GM18519 (cell line): ENCODE data around the gene TBC1D5.
"Not testable (repeated sequence)": the region's sequence is repeated elsewhere in the genome, so short reads cannot be mapped to it uniquely, and the experiment has no call there.

ENCODE experiments used
- ATAC-seq: cut with Tn5 transposase; IDR thresholded peaks from one replicate; pipeline ENCODE4 v1.9.1; 2021; ENCODE audit warnings: mild to moderate bottlenecking, moderate library complexity; ENCODE audit not compliant: unreplicated experiment, low FRiP score

The TBC1D5 gene

GRCh38 chr3:17554078-17554477 lies 188.4 kb downstream of the TBC1D5 start:
- ATAC-seq, result no peak

DNA sequence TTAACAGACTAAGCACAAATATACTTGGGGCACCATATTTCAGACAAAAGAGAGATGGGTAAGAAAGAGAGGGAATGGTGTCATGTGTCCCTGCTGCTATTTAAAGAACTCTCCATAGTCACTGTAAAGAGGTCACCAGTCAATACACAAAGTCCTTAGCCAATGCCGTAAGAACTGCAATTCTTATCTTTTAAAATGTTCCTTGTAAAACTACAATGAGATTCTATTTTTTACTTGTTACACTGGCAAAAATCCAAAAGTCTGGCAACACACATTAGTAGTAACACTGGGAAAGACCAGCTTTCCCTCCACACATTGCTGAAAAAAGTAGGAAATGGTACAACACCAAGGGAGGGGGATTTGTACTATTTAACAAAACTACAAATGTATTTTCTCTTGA lies 189.4 kb downstream of the TBC1D5 start:
- no peak for ATAC-seq

DNA sequence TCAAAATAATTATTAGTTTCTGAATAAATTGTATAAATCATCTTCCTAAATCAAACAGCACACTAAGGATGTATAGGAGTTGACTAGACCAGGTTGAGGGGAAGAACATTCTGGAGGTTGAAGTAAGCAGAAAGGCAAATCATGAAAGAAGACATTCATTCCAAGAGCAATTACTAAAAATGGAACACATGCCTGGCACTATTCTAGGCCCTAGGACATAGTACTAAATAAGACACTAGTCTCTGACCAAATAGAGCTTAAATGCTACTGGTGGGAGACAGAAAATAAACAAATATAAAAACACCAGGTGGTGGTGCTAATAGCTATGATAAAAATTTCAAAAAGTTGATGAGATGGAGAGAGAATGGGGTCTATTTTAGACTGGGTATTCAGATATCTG lies 190.1 kb downstream of the TBC1D5 start:
- ATAC-seq, result no peak

DNA sequence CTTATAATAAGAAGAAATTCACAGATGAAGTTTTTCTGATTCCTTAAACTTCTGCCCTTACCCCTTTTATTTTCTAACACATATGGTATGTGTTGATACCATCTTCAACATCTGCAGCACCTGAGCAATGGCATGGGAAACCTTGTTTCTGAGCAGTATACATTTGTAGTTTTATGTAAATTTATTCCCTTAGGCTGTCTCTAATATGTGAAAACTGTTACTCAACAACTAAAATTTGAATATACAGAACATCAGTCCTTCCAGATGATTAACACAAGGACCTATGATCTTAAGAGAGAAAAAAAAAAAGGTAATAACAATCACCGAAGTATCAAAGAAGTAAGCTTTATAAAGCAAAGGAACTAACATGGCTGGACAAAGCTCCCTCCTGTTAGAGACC lies 190.5 kb downstream of the TBC1D5 start:
- ATAC-seq, result no peak

DNA sequence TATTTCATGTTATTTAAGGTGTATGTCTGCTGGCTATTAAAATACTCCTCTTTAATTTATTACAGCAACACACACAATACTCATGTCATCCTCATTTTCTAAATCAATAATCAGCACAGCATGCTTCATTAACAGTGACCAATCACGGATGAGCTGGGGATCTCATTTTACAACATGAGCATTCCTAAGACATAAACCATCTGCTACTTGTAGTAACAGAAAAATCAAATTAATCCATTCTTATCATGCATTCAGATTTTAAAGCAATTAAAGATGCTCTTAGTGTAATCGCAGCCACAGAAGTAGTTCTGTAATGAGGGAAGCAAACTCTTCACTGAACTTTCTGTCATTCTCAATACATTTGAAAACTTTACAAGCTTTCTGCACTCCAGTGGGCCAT lies 191.1 kb downstream of the TBC1D5 start:
- ATAC-seq, result no peak

DNA sequence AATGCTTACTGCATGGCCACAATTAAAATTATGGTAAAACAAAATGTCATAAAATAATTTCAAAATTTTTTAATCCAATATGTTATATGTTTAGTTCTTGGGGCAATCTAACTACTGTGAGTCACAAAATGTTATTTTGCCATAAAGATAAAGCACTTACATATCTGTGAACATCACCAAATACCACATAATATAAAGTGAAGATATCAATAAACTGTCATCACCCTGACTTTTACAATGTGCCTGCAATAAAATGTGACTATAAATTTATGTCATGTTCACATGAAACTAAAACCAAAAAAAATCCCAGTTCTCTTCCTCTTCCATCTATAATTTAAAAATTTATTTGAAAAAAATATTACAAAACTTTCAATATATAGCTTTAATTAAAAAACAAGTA lies 191.8 kb downstream of the TBC1D5 start:
- no peak for ATAC-seq

DNA sequence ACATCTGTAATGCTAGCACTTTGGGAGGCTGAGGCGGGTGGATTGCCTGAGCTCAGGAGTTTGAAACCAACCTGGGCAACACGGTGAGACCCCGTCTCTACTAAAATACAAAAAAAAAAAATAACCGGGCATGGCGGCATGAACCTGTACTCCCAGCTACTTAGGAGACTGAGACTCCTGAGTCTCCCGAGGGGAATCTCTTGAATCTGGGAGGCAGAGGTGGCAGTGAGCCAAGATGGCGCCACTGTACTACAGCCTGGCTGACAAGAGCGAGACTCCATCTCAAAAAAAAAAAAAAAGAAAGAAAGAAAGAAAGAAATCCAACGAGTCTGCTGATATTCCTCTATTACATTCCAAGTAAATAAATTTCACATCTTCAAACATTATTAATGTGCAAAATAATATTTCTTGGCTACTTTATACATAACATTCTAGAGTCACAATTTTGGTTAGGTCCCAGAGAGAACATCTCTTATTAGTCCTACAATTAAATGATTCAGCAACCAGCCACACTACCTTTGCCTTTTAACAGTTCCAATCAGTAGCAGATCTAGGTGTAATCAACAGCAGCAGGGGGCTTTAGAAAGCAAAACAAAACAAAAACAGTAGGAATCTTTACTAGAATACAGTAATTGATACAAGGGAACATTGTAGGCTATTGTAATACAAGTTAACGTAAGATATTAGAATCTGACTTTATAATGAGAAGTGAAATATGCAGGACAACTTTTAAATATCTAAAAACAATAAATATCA lies 195.8 kb downstream of the TBC1D5 start:
- ATAC-seq, result no peak

GRCh38 chr3:17544632-17545031 lies 197.8 kb downstream of the TBC1D5 start:
- no peak for ATAC-seq

- ATAC-seq, result no peak
Measured at GRCh38 chr3:17542591-17542990, 199.8 kb downstream of the TBC1D5 start.

- no peak for ATAC-seq
Measured at GRCh38 chr3:17539436-17539835, 203.0 kb downstream of the TBC1D5 start.

DNA sequence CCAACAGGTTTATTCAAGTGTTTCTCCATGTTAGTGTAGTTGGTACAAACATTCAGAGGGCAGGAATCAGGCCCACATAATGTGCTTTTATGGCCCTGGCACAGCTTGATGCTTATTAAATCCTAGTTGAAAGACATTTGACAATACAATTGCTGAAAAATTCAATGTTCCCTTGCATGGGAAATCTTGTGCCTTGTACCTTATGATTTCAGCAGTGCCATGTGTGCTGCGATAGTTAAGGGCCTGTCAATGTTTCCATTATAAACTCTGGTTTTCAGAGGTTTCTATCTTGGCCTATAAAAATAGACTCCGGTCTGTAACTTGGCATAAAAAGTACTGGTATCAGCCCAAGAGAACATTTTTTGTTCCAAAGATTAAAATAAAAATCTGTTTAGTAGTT lies 207.2 kb downstream of the TBC1D5 start:
- ATAC-seq, result no peak

GRCh38 chr3:17532446-17532845 lies 210.0 kb downstream of the TBC1D5 start:
- ATAC-seq, result not testable (repeated sequence)

GRCh38 chr3:17529677-17530076 lies 212.8 kb downstream of the TBC1D5 start:
- ATAC-seq, result no peak

- ATAC-seq, result no peak
Measured at GRCh38 chr3:17518189-17519059, 224.0 kb downstream of the TBC1D5 start.

DNA sequence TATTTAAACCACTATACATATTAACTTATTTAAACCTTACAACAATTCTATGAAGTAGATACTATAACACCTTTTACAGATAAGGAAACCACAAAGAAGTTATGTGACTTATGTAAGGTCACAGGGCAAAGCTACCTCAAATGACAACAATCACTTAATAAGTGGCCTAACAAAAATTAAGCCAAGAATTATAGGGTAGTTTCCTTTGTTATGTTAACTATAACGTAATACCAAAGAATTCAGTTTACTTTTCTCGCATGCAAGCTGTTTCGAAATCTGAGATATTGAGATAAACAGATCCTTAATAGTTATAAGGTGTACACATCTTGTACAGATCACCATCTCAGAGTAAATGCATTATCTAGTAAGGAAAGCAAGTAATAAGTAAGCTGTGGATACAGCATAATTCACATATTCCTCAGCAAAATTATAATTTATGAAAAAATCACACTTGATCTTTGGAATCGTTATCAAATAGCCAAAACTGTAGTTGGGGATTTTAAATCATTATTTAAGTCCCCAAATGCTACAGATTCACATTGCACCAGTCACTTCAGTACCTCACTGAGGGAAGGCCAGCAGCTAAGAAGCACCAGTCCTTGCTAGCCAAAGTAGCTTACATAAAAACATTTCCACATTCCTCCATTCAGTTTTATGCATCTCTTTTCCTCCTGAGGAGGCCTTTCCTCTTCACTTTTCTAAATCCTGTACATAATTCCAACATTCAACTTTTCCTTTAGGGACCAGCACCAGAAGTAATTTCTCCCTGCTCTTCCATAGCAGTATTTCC lies 226.8 kb downstream of the TBC1D5 start:
- ATAC-seq, result no peak

GRCh38 chr3:17514597-17514996 lies 227.8 kb downstream of the TBC1D5 start:
- ATAC-seq, result no peak

GRCh38 chr3:17510265-17510664 lies 232.2 kb downstream of the TBC1D5 start:
- ATAC-seq, result no peak

GRCh38 chr3:17508180-17508752 lies 234.2 kb downstream of the TBC1D5 start:
- no peak for ATAC-seq

DNA sequence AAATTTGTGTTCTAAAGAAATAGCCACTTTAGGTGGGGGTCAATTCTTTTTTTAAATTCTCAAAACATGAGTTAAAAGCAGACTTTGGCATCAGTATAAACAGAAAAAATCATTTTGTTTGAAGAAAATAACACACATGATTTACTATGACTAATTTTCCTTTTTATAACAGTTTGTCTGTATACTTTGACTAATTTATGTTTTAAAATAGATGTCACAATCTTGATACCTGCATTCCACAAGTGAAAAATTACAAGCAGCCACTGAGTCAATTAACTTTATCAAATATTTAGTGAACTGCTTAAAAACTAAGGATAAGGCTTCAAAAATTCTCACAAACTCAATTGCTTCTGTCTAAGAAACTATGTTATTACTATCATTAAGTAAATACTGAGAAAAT lies 235.0 kb downstream of the TBC1D5 start:
- ATAC-seq, result no peak

- no peak for ATAC-seq
Measured at GRCh38 chr3:17505856-17506255, 236.6 kb downstream of the TBC1D5 start.

- no peak for ATAC-seq
Measured at GRCh38 chr3:17501745-17502144, 240.7 kb downstream of the TBC1D5 start.
